Measurements from ENCODE around the gene TMEM121.

Gene TMEM121

DNA sequence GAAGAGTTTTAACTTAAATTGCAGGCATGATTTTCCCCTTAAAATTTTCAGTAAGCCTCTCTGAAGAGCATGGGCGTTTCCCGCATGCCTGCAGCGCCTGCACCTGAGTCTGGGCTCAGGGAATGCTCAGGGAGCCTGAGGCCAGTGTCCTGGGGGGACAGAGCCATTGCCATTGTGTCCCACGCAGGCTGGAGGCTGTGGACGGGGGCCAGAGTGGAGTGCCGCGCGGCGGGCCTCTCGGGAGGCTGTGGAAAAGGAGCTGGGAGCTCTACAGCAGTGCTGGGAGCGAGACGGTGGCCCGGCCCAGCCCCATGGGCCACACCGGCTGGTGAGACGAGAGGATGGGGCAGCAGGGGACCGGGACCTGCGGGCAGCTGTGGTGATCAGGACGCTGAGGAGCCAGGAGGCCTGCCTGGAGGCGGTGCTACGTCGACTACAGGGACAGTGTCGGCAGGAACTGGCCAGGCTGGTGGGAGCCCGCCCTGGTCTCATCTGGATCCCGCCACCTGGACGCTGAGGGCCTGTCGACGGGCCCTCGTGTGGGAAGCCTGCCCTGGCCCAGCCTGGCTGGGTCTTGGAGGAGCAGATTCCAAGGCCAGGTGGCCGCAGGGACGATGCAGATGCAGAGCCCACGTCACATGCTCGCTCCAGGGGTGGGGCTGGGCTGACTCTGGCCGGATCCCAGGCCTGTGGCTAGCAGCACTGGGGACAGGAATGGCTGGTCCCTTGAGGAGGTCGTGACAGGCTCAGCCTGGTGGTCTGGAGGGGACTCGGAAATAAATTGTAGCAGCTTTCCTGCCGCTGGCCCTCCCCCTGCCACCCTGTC is 27.7 kb upstream of the TMEM121 start:
- DNase-seq, result no peak

GRCh38 chr14:105499256-105500035 is 26.9 kb upstream of the TMEM121 start:
- DNase-seq, result no peak

- DNase-seq, result no peak
Observed at GRCh38 chr14:105500036-105500725, 26.2 kb upstream of the TMEM121 start.

- DNase-seq, result no peak
Observed at GRCh38 chr14:105500726-105501101, 25.7 kb upstream of the TMEM121 start.

DNA sequence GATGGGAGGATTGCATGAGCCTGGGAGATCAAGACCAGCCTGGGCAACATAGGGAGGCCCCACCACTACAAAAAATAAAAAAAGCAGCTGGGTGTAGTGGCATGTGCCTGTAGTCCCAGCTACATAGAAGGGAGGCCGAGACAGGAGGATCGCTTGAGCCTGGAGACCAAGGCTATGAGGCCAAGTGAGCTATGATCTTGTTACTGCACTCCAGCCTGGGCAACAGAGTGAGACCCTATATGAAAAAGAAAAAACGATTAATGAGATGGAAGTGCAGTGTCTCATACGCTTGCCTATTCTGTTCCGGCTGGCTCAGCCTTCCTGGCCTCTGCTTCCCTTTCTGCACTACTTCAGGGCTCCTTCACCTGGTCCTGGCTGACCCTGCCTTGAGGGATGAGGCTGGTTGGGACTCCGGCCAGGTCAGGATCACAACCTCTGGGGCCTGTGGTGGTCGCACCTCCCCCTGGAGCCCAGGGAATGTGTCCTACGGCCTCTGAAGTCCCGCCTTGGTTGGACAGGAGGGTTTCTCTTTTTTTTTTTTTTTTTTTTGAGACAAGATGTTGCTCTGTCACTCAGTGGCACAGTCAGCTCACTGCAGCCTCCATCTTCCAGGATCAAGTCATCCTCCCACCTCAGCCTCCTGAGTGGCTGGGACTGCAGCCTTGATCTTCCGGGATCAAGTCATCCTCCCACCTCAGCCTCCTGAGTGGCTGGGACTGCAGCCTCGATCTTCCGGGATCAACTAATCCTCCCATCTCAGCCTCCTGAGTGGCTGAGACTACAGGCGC is 24.7 kb upstream of the TMEM121 start:
- DNase-seq, result no peak

DNA sequence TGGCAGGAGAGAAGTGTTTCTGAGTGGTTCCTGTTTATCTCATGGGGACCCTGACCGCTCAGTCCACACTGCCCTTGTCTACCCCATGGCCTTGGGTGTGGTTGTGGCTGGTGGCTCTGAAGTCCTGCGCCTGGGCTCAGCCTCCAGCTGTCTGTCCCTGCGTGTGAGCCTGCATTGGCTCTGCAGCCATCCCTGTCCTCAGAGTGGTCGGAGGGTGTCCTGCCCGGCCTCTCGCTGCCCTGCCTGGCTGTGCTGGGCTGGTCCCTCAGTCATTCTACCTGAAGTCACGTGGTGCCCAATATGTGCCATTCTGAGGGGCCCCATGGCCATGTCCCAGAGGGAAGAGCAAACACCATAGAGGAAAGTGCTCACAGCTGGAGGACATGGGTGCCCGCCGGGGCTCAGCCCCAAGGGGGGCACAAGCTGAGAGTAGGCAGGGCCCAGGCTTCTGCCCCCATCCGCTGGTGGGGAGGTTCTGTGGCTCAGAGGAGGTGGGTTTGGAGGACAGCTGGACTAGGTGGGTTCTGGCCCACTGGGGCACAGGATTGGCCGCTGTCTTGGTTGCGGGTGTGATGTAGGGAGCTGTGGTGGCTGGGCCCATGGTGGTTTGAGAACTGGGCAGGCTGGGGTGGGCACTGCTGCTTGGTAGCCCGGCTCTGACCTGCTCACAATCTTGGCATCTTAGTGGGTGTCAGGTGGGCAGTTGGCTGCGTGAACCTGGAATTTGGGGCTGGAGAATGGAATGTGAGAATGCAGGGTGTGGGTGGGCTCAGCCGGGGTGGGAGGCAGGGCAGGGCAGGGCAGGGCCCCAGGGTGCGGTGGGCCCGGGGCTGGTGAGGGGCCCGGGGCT is 23.7 kb upstream of the TMEM121 start:
- DNase-seq, result no peak

DNA sequence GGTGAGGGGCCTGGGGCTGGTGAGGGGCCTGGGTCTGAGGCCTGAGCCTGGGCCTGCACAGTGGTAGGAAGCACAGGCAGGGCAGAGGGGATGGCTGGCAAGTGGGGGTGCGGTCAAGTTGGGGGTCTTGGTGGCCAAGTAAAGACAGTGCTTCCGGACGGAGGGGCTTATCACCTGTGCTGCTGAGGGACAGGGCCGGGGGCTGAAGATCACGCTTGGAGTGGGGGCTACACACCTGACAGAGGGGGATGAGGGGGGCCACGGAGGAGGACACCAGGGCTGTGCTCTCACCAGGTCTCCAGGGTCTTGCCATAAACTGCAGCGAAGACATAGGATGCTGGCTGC is 23.1 kb upstream of the TMEM121 start:
- no peak for DNase-seq

DNA sequence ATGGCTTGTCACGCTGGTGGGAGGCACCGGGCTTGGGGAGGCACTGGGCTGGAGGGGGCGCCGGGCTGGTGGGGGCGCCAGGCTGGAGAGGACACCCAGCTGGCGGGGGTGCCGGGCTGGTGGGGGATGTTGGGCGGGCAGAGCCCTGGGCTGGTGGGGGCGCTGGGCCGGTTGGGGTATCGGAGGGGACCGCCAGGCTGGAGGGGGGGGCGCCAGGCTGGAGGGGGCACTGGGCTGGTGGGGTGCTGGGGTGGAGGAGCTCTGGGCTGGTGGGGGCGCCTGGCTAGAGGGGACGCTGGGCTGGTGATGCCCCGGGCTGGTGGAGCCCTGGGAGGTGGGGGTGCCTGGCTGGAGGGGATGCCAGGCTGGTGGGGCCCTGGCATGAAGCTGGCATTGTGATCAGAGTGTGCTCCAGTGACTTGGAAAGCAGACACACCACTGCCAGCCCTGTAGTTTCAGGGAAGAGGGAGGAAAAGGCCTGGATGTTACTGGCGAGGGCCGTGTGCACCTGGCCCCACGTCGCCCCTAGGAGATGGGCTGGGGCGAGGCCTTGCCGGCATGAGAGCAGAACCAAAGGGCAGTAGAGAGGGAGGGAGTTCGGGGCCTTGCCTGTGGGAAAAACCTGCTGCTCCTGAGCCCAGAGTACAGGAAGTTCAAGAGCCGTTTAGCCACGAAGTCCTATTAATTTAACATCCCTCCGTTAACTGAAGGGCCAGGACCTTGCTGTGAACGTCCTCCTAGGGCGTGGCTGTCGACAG is 22.3 kb upstream of the TMEM121 start:
- no peak for DNase-seq

GRCh38 chr14:105505101-105505500 is 21.3 kb upstream of the TMEM121 start:
- no peak for DNase-seq

DNA sequence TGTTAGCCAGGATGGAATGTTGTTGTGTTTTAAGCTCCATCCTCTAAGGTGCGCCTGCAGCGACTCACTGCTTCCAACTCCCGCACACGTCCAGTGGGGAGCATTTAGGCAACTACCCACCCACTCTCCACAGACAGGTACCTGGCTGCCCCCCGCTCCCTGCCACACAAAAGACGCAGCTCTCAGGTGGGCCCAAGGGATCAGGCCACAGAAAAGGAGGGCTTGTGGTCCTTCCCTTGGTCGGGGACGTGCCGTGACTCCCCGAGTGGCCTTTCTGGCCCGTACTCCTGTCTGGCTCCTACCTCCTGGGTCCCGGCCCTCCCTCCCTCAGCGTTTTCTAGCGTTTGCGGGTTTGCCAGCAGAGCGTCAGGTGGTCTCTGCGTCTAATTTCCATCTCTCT is 19.1 kb upstream of the TMEM121 start:
- DNase-seq, result no peak

DNA sequence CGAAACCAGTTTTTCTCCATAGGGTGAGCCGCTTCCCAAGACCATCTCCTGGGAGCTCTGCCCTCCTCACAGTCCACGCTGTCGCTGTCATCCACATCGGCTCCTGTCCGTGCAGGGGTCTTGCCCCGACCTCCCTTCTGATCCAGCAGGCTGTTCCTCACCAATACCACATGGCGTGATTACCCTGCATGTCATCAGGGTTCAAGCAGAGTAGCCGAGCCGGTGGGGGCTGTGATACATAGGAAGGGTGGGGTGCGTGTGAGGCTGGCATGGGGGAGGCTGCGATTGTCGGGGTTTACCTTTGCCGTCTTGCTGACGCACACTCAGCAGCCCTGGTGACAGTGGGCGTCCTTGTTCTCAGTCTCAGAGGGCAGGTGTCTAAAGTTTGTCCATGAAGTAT is 18.3 kb upstream of the TMEM121 start:
- no peak for DNase-seq

GRCh38 chr14:105508601-105509000 is 17.8 kb upstream of the TMEM121 start:
- no peak for DNase-seq

GRCh38 chr14:105517096-105517495 is 9.3 kb upstream of the TMEM121 start:
- DNase-seq, result no peak

- DNase-seq, result no peak
Observed at GRCh38 chr14:105519946-105520698, 6.3 kb upstream of the TMEM121 start.

GRCh38 chr14:105525326-105525725 is 1.1 kb upstream of the TMEM121 start:
- no peak for DNase-seq

DNA sequence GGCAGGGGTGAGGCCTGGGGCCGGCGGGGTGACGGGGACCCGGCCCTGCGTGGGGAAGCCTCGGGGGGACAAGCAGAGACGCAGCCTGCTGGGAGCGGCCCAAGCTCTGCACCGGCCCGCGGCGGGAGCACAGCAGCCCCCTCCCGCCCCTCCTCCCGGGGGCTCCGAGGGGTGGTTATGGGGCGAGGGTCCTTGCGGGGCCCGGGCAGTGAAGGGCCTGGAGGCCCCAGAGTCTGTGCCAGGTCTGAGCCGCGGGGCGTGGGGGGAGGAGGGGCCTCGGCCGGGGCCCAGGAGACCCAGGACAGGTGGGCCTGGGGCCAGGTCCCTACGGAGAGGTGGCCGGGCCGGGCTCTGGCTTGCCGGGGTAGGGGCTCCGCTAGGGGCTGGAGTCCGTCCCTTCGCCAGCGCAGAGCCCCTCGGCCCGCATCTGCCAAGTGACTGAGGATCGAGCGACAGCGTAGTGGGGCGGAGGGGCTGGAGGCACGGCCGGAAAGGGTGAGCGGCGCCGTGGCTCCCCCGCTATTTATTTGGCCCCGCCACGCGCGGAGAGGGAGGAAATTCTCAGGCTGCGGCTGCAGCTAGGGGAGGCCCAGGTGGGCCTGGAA is 495 bp downstream of the TMEM121 start:
- DNase-seq, result no peak

- no peak for DNase-seq
Observed at GRCh38 chr14:105527381-105527825, 1.0 kb downstream of the TMEM121 start.

- DNase-seq, result peak; percentile 57
Observed at GRCh38 chr14:105527826-105528585, 1.6 kb downstream of the TMEM121 start.

Measured in NCI-H774 (cell line).